GM12892 (cell line): ENCODE data around the gene ABI3BP.

Experiments used
- POLR2AphosphoS5 ChIP-seq: IDR thresholded peaks from 2 replicates; pipeline ENCODE4 v1.6.1; 2011; ENCODE audit warnings: low read depth, low read length, control low read depth
- TAF1 ChIP-seq: IDR thresholded peaks from 2 replicates; pipeline ENCODE4 v1.6.1; 2011; ENCODE audit warnings: low read depth, mild to moderate bottlenecking, control low read depth, low read length, borderline replicate concordance

DNA sequence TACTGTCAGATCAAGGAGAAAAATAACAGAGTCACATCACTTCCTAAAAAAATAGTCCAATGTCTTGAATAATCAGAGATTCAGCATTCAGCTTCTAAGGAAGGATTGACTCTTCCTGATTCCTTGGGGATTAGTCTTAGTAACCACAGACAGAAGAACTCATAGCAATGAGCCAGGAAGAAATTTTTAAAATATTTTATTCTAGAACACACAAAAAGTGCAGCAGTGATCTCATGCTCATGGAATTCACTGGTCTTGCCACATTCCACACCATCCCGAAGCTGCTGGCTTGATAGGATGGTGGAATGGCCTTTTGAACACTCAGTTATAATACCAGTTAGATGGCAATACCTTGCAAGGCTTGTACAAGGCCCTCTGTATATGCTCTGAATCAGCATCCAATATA is 43.0 kb upstream of the ABI3BP start:
- TF ChIP-seq TAF1 (no peak), POLR2AphosphoS5 (no peak)
